ENCODE results near the gene THSD7B. TPM values are rescaled to one million over a fixed set of nuclear protein-coding genes. Genes with fewer than 3 reads are reported as not detected.

Gene THSD7B
- total and polyA plus RNA-seq, 2 of the 8 experiments (the other 6 are each of a cell fraction or from before 2014, with no cell fraction given), result 0.60 to 2.9 TPM

GRCh38 chr2:137237055-137237454 lies 471.7 kb downstream of the THSD7B start:
- Histone ChIP-seq H3K23me2 (ENCODE audit: low read depth, low read length) (no peaks in the 10 kb centered on the region), H2BK5ac (ENCODE audit: low read depth, low read length) (no peak overlapping the region), H3K56ac (replicated peaks; ENCODE audit: insufficient read length, low read depth, low read length) (no peak overlapping the region), H2AFZ (ENCODE audit: low read length) (no peak overlapping the region), H3K14ac (ENCODE audit: insufficient read length) (no peak overlapping the region), H4K91ac (replicated peaks; ENCODE audit: insufficient read length, low read length) (no peak overlapping the region), H3K79me1 (ENCODE audit: low read depth, low read length) (no peaks in the 10 kb centered on the region), H3K9ac (replicated peaks in 1 of 4; ENCODE audit: extremely low read depth in 1 of 4, low read depth in 3 of 4, low read length in 3 of 4) (no peak overlapping the region), H3K23ac (ENCODE audit: insufficient read length) (no peak overlapping the region), H3K18ac (ENCODE audit: extremely low read depth, low read length) (no peak overlapping the region), H4K20me1 (replicated peaks in 1 of 2; ENCODE audit: control insufficient read depth in 1 of 2, insufficient read depth in 2 of 2, low read length in 2 of 2) (no peaks in the 10 kb centered on the region), H4K8ac (ENCODE audit: extremely low read depth, insufficient read depth, low read length) (no peak overlapping the region), H3K9me3 (ENCODE audit: insufficient read depth in 2 of 2, low read depth in 1 of 2, low read length in 1 of 2) (no peaks in the 10 kb centered on the region), H2BK20ac (ENCODE audit: low read length) (no peak overlapping the region), H2AK5ac (ENCODE audit: low read depth, low read length) (no peak overlapping the region), H3K4ac (replicated peaks; ENCODE audit: insufficient read length, low read depth, low read length) (no peak overlapping the region), H3K4me2 (ENCODE audit: insufficient read depth in 1 of 2, low read depth in 2 of 2, low read length in 2 of 2) (no peak overlapping the region), H3K27me3 (replicated peaks in 1 of 4; ENCODE audit: control insufficient read depth in 3 of 4, extremely low read depth in 1 of 4, insufficient read depth in 3 of 4, low read length in 3 of 4) (no peaks in the 10 kb centered on the region), H3K79me2 (ENCODE audit: control insufficient read depth in 1 of 2, insufficient read depth in 2 of 2, low read length in 2 of 2) (no peaks in the 10 kb centered on the region), H3K27ac (ENCODE audit: low read depth, low read length) (no peak overlapping the region), H3K36me3 (ENCODE audit: control insufficient read depth in 2 of 4, insufficient read depth in 4 of 4, low read length in 3 of 4) (no peaks in the 10 kb centered on the region), H2BK12ac (ENCODE audit: low read depth, low read length) (no peak overlapping the region), H3K4me1 (replicated peaks in 1 of 4; ENCODE audit: control insufficient read depth in 3 of 4, insufficient read depth in 4 of 4, low read length in 3 of 4) (no peaks in the 10 kb centered on the region), H2BK120ac (replicated peaks; ENCODE audit: low read depth, low read length) (no peak overlapping the region), H4K5ac (ENCODE audit: insufficient read length, low read depth, low read length) (no peak overlapping the region), H3K4me3 (ENCODE audit: extremely low read depth in 1 of 4, insufficient read depth in 2 of 4, low read depth in 3 of 4, low read length in 4 of 4) (no peak overlapping the region), H2BK15ac (ENCODE audit: low read length) (no peak overlapping the region)
- POLR2A ChIA-PET (ENCODE audit: partially characterized antibody), result no interaction called here
- no peak for DNase-seq (ENCODE audit: low read depth in 1 of 2, low spot score in 2 of 2)
- 95% methylated on average over 3 of the region's 4 CpGs; no CpG with 5 or more reads in 1 of the 2 experiments for WGBS, 2 experiments (ENCODE audit: extremely low coverage in 1 of 2, insufficient coverage in 1 of 2, insufficient read length in 1 of 2, insufficient replicate concordance in 2 of 2, low coverage in 1 of 2, low lambda C conversion rate in 2 of 2, missing lambda C conversion rate in 1 of 2)
- FAIRE-seq, result no peak
- CTCF ChIA-PET (ENCODE audit: partially characterized antibody), result interaction anchor here (0.6 to 2.6 kb wide), 2 partner anchors 11 to 96 kb away, joined by 3 to 8 read pairs; no protein-coding TSS in a partner anchor
- TF ChIP-seq YY1 (IDR thresholded peaks at IDR 0.05; ENCODE audit: low read depth, low read length) (no peak), CBX8 (IDR thresholded peaks at IDR 0.05; ENCODE audit: borderline replicate concordance, low read depth, low read length) (no peak), POLR2AphosphoS5 (IDR thresholded peaks at IDR 0.05; ENCODE audit: low read depth, low read length) (no peak), CHD2 (IDR thresholded peaks at IDR 0.05; ENCODE audit: low read length) (no peak), HDAC6 (IDR thresholded peaks at IDR 0.05; ENCODE audit: low read depth, low read length) (no peak)
